Activated B cell treated with CpG ODN at 0.5 μM for 24 hours (primary cell): ENCODE results near the gene FBXL3. TPM values are rescaled to one million over a fixed set of nuclear protein-coding genes. Genes with fewer than 3 reads are reported as not detected.

Experiments
- ATAC-seq: fragments of 200-7000 bp; cut with Tn5 transposase; one replicate; pipeline ENCODE4 v1.10.0; 2021; ENCODE audit warnings: low read depth, mild to moderate bottlenecking, moderate library complexity
- CTCF ChIA-PET: fragments of 350-600 bp; sonication (Branson Sonifier 250); formaldehyde crosslinking; loops from one replicate; lab custom pipeline; 2021; ENCODE audit warnings: antibody characterized with exemption; lab: Charles Lee
- POLR2A ChIA-PET: fragments of 350-600 bp; sonication (Branson Sonifier 250); formaldehyde crosslinking; loops from one replicate; lab custom pipeline; 2021; ENCODE audit warnings: antibody characterized with exemption; lab: Charles Lee
- DNase-seq: peaks from one replicate; pipeline ENCODE4 v3.0.0; 2022
- H3K27ac Mint-ChIP-seq: one replicate; pipeline ENCODE4 v1.8.0; 2020; ENCODE audit warnings: mixed read lengths
- H3K27me3 Mint-ChIP-seq: one replicate; pipeline ENCODE4 v1.8.0; 2021; ENCODE audit warnings: mixed read lengths
- H3K36me3 Mint-ChIP-seq: one replicate; pipeline ENCODE4 v1.8.0; 2021; ENCODE audit warnings: low read depth, mixed read lengths
- H3K4me1 Mint-ChIP-seq: one replicate; pipeline ENCODE4 v1.8.0; 2021; ENCODE audit warnings: mixed read lengths
- H3K4me3 Mint-ChIP-seq: one replicate; pipeline ENCODE4 v1.8.0; 2020; ENCODE audit warnings: mild to moderate bottlenecking, mixed read lengths
- H3K9me3 Mint-ChIP-seq: one replicate; pipeline ENCODE4 v1.8.0; 2020; ENCODE audit warnings: mixed read lengths
- CTCF ChIP-seq: fragments of 200-600 bp; IDR thresholded peaks from one replicate; pipeline ENCODE4 v1.8.0; 2022; ENCODE audit warnings: antibody characterized with exemption, mild to moderate bottlenecking
- intact Hi-C: fragments of 100-400 bp; cut with micrococcal nuclease; formaldehyde crosslinking; loops from one replicate; pipeline ENCODE4 v1.15.1; 2024
- total RNA-seq: library from RNA; stranded (reverse); gene quantifications from 2 replicates; pipeline ENCODE4 v1.2.3, GENCODE V29; 2022

FBXL3 gene
- total RNA-seq, 1 donor from 2014 or later = 49.8 TPM

- ATAC-seq (no peak), DNase-seq (no peak)
- no peak overlapping the region for H3K4me3 Mint-ChIP-seq
- no peak for TF ChIP-seq CTCF
- CTCF ChIA-PET = no interaction called here
- peaks cover 83% of the 10 kb centered on the region for H3K36me3 Mint-ChIP-seq
- H3K4me1 Mint-ChIP-seq = peaks cover 10% of the 10 kb centered on the region
- intact Hi-C loops = no loop called here
- POLR2A ChIA-PET = interaction anchor here (0.9 kb wide), 1 partner anchor 45 kb away, joined by 4 read pairs; no protein-coding TSS in a partner anchor
- peak overlapping the region; percentile 31 for H3K27ac Mint-ChIP-seq
- no peaks in the 10 kb centered on the region for H3K9me3 Mint-ChIP-seq
- no peaks in the 10 kb centered on the region for H3K27me3 Mint-ChIP-seq
These were observed 21.7 kb upstream of the FBXL3 start for GRCh38 chr13:77048681-77049080.

GRCh38 chr13:77047649-77048343 lies 20.8 kb upstream of the FBXL3 start:
- peak overlapping the region; percentile 32 for H3K27ac Mint-ChIP-seq
- H3K27me3 Mint-ChIP-seq = no peaks in the 10 kb centered on the region
- ATAC-seq (no peak), DNase-seq (no peak)
- peaks cover 10% of the 10 kb centered on the region for H3K4me1 Mint-ChIP-seq
- ChIA-PET POLR2A (interaction anchor here (0.6 to 0.9 kb wide), 2 partner anchors 8 to 45 kb away, joined by 4 read pairs; no protein-coding TSS in a partner anchor), CTCF (no interaction called here)
- no peak for TF ChIP-seq CTCF
- H3K36me3 Mint-ChIP-seq = peaks cover 79% of the 10 kb centered on the region
- H3K4me3 Mint-ChIP-seq = no peak overlapping the region
- no peaks in the 10 kb centered on the region for H3K9me3 Mint-ChIP-seq
- intact Hi-C loops = no loop called here

- Mint-ChIP-seq H3K36me3 (peaks cover 32% of the 10 kb centered on the region), H3K4me1 (no peaks in the 10 kb centered on the region), H3K4me3 (no peak overlapping the region), H3K27ac (peak overlapping the region; percentile 46), H3K9me3 (no peaks in the 10 kb centered on the region), H3K27me3 (no peaks in the 10 kb centered on the region)
- ChIA-PET POLR2A (interaction anchor here (1.0 to 1.4 kb wide), 2 partner anchors 11 to 16 kb away, joined by 3 to 10 read pairs; partner anchors contain the start of gene FBXL3), CTCF (interaction anchor here (0.6 kb wide), 1 partner anchor 171 kb away, joined by 3 read pairs; no protein-coding TSS in a partner anchor)
- DNase-seq (no peak), ATAC-seq (no peak)
- intact Hi-C loops = no loop called here
- TF ChIP-seq CTCF = no peak
These were observed 15.7 kb upstream of the FBXL3 start for GRCh38 chr13:77042566-77043177.

GRCh38 chr13:77040835-77041234 lies 13.9 kb upstream of the FBXL3 start:
- CTCF ChIA-PET = no interaction called here

More at GRCh38 chr13:77040835-77041234, 13.9 kb upstream of the FBXL3 start:
- intact Hi-C loops = no loop called here
- Mint-ChIP-seq H3K9me3 (no peaks in the 10 kb centered on the region), H3K4me1 (no peaks in the 10 kb centered on the region), H3K4me3 (no peak overlapping the region), H3K27me3 (no peaks in the 10 kb centered on the region), H3K36me3 (peaks cover 17% of the 10 kb centered on the region), H3K27ac (no peak overlapping the region)
- POLR2A ChIA-PET = interaction anchor here (1.0 kb wide), 1 partner anchor 14 kb away, joined by 3 read pairs; the partner anchor contains the start of gene FBXL3
- no peak for DNase-seq
- TF ChIP-seq CTCF = no peak
- no peak for ATAC-seq
